ENCODE results near the gene GTSE1.

DNA sequence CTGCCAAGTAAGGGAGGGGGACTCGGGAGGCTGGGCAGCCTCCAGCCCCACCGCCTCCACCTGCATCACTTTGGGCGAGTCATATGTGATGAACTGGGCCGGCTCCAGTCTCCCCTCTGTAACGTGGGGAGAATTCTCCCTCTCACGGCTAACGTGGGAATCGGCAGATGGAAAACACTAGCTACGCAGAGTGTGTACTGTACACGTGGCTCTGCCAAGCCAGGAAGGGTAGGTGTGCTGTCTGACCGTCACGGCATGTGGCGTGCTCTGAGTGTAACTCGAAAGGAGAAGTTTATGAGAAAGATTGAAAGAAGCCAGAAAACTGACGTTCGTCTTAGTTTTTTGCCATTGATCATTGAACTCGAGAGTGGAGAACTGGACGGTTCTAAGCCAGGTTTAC is 52.6 kb downstream of the GTSE1 start:
- TF ChIP-seq, protein P1, sequence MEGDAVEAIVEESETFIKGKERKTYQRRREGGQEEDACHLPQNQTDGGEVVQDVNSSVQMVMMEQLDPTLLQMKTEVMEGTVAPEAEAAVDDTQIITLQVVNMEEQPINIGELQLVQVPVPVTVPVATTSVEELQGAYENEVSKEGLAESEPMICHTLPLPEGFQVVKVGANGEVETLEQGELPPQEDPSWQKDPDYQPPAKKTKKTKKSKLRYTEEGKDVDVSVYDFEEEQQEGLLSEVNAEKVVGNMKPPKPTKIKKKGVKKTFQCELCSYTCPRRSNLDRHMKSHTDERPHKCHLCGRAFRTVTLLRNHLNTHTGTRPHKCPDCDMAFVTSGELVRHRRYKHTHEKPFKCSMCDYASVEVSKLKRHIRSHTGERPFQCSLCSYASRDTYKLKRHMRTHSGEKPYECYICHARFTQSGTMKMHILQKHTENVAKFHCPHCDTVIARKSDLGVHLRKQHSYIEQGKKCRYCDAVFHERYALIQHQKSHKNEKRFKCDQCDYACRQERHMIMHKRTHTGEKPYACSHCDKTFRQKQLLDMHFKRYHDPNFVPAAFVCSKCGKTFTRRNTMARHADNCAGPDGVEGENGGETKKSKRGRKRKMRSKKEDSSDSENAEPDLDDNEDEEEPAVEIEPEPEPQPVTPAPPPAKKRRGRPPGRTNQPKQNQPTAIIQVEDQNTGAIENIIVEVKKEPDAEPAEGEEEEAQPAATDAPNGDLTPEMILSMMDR (conservative IDR thresholded peaks at IDR 0.05; ENCODE audit: low read depth, low read length), result no peak
- TF ChIP-seq EZH2 (IDR thresholded peaks at IDR 0.05; ENCODE audit: borderline replicate concordance, low read depth, low read length, poor library complexity, severe bottlenecking), result no peak

Data from A673 (cell line).